ENCODE data around the gene PSMD5.
"Not testable (repeated sequence)": the region's sequence is repeated elsewhere in the genome, so short reads cannot be mapped to it uniquely, and the experiment has no call there.

The PSMD5 gene

DNA sequence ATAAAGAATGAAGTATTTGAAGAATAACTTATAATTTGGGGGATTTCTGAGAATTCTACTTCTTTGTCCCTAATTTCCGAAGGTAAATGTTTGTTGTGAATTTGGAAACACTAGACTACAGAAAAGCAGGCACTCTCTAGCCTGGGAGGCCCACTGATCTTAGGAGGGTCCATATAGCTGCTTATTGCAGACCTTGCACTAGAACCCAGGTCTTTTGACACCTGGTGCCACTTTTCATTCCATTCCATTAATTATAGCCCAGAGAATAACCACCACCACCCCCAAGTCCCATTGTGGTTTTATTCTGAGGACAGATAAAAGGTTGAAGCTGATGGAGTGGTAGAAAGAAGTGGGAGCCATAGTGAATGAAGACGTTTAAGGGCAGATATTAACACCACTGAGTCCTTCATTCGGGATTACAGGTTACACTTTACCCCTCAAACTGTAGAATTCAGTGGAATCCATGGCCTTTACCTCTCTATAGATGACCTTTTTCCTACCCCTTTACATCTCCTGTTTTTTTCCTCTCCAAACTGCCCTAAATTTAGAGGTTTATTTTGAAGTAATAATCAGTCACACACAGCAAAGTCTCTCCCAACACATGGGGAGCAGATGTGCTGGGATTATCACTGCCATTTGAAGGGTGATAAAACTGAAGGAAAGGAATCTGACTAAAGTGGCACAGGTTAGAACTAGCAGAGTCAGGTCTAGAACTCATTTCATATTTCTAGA, 12.0 kb upstream of the PSMD5 start:
- no peak for DNase-seq

DNA sequence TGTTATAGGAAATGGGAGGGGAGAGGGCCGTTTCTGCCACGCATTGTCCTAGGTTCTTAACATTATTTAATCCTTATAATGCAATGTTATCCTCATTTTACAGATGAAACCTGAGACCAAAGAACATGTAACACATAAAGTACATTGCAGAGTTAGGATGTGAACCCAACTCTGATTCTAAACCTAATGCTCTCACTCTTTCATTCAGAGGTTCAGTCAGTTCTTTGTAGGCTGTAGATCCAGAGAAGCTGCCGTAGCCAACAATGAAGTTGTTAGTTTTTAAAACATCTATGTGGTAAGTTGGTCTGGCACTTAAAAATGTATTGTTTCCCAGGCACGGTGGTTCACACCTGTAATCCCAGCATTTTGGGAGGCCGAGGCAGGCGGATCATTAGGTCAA, 10.5 kb upstream of the PSMD5 start:
- DNase-seq, result no peak

DNA sequence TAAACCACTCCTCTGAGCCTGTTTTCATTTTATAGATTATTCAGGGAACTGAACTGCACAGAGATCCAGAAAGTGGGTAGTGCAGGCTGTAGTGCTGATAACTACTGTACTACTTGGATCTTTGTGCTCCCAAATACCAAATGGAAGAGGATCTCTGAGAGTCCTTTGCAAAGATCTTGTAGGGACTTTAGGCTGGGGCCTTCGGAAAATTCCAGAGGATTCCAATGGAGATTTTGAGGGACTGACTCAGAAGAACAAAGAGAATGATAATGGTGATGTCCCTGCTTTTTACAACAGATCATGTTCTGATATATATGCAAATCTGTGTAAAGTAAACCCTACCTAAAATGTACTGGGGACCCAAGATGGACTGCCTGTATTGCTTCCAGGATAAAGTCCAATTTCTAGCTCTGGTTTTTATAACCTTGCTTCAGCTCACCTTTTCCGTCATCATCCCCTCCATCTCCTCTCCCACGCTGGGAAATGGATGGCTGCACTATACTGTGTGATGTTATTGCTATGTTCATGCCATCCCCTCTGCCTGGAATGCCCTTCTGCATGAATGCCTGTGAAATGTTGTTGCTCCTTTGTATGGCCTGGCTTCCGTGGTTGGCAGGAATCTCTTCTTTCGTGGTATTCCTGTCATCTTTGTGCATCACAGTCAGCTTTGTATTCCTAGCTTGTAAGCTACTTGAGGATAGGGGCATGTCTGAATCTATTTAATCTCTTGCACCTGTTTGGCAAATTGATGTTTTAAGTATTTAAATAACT, 9.7 kb upstream of the PSMD5 start:
- no peak for DNase-seq

DNA sequence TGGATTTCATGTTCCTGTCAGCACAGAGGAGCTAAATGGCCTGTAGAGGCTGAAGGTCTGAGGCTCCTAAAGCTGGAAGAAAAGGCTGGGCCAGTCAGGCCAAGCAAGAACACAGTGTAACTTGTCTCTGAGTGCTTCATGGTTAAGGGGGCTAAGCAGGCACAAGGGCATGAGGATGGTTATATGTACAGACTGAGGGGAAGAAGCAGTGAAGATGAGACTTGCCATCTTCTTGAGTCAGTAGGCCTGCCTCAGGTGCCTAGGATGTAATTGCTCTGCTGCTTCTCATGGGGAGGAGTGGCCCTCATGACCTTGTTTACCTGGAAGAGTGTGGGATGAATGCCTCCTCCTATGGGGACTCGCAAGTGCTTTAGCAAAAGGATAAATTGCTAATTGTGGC, 8.7 kb upstream of the PSMD5 start:
- DNase-seq, result no peak

DNA sequence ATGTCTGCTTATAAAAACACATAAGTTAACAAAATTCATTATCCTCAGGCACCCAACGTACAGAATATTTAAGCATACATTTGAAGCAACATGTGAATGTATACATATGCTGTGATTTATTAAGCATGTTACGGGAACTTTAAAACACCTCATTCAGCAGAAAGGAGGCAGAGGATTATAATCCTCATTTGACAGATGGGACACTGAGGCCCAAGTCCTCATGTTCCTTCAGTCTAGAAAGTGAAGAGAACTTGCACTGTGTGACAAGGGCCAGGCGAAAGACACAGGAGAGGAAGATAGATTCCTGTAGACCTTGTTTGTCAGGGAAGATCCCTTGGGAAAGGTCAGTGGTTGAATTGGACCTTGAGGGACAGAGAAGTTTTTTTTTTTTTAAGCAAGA, 7.6 kb upstream of the PSMD5 start:
- no peak for DNase-seq

DNA sequence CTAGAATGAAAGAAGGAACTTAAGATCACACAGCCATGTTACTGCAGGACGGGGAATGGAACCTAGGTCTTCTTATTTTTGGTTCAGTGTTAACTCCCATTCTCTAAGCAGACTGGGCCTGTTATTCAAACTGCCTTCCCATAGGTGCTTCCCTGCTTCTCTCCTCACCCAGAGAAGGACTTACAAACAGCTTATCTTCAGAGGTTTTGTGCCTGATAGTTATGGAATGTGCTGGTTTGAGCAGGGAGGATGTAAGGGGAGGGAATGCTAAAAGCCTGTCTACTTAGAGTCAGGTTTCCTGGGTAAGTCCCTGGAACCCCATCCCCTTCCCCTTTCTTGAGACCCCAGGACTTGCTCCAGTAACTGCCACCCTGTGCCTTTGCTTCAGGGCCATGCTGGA, 4.2 kb upstream of the PSMD5 start:
- DNase-seq, result no peak

DNA sequence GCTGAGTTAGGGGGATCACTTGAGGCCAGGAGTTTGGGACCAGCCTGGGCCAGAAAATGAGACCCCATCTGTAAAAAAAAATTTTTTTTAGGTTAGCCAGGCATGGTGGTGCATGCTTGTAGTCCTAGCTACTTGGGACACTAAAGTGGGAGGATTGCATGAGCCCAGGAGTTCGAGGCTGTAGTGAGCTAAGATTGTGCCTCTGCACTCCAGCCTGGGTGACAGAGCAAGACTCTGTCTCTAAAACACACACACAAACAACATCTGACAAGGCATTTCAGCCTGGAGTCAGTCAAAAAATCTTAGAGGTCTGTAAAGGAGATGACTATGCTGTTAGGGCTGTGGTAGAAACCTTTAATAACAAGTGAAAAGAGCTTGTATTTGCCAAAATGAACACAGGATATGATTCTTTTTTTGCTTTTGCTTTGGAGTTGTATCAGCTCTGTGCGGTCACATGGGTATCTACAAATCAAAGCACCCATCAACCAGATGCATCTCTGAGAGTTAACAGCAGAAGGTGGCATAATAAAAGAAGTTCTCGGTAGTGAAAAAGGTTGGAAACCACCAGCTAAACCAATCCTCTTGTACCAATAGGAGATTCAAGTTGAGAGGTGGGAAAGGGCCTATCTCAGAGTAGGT, 3.6 kb upstream of the PSMD5 start:
- no peak for DNase-seq

DNA sequence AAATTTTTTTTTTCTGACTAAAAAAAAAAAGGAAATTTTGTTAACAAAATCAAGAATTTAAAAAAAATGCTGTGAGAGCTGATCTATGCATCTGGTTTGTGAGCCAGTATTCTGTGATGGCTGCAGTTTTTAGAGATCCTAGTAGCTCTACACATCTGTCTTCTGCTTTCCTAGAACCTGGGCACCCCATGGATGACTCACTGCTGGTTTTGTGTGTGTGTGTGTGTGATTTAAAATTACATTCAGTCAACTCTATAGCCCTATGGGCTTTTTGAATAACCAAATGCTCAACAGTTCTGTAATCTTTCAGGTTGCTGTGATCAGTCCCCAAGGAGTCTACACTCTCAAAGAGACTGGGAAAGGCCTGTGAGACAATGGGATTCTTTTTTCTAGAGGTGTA, 2.5 kb upstream of the PSMD5 start:
- DNase-seq, result no peak

DNA sequence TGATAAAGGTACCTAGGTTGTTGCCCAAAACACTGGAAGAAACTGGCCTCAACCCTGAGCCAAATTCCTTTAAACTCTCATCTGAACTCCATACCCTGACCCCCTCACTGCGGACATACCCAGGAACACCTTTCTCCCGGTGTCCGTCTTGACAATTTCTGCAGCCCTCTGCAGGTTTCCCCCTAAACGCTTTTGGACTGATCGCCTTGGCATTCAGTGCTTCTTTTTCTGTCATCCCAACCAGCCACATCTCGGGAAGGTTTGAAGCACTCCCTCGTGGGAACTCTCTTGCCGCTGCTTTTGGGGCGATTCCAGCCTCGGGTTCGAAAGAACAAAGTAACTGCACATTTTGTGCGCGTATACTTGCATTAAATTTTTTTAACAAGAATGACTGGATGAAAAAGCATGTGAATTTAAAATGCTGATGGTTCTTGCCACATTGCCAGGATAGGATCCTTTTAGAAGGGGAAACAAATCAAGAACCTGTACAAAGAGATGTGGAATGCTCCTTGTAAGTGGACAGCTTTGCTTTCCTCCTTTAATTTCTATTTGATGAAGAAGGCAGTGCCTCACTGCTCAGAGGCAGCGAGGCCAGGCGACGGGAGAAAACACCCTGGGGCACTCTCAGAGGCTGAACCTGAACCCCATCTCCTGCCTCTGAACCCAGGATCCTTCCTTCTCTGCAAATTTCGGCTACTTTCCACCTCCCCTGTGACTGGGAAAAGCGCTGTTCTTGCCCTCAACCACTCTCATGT, 615 bp downstream of the PSMD5 start:
- peak; percentile 12 for DNase-seq

DNA sequence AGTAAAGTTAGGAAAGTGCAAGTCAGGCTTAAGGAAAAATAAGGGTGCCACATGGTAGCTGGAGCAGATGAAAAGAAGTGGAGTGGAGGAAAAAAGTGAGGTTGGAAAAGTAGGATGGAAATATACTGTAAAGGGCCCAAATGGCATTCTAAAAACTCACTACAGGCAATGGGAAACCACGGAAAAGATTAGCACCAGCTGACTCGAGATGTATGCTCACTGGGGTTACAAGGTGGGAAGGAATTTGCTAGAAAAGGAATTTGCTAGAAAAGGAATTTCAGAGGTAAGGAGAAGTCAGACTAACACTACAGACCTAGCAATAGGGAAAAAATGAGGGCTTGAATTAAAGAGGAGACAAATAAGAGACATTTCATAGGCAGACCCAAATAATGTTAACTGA, 3.6 kb downstream of the PSMD5 start:
- no peak for DNase-seq

DNA sequence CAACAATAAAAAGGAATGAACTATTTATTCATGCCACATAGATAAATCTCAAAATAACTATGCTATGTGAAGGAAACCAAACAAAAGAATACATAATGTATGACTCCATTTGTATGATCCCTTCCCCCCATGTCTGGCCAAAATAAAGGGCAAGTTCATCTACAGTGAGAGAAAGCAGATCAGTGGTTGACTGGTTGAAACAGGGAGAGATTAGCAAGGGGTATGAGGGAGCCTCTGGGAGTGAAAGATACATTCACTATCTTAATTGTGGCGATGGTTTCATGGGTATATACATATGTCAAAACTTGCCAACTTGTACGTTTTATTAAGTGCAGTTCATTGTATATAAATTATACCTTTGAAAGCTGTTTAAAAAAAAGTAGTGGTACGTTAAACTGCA, 4.8 kb downstream of the PSMD5 start:
- no peak for DNase-seq

DNA sequence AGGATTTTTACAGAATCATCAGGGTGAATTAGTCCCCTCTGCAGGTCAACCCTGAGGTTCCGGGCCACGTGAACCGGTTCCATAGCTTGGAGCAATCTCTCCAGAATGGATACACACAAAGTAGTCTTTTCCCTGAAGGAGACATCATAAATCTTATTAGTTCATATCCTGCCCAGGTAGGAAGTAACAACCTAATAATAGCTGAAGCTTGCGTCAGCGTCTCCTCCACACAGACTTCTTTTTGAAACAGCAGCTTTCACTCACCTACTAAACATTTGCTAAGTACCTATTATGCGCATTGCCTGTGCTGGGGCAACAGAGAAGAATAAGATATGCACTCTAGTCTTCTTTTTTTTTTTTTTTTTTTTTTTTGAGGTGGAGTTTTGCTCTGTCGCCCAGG, 9.4 kb downstream of the PSMD5 start:
- no peak for DNase-seq

DNA sequence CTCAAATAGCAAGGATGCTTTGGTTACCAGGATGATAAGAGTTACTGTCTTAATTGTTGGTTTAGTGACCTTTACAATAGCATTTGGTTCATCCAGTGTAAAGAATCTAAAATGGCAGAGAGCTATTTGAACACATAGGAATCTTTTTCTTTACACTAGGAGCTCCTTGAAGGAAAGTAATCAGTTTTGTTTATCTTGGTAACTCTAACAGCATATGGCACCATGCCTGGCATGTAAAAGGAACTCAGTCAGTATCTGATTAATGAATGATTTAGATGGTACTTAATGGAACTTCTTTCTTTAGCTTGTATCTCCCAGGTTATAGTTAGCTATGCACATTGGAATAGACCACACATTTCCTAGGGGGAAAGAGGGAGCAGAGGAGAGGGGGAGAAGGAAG, 9.9 kb downstream of the PSMD5 start:
- DNase-seq, result no peak

DNA sequence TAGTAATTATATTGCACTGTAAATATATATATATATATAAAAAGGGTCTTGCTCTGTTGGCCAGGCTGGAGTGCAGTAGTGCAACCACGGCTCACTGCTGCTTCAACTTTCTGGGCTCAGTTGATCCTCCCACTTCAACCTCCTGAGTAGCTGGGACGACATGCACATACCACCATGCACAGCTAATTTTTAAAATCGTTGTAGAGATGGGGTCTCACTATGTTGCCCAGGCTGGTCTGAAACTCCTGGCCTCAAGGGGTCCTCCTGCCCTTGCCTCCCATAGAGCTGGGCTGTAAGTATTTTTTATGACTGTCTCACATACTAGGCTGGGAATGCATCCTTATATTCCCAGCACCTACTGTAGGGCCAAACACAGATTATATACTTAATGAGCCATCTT, 11.9 kb downstream of the PSMD5 start:
- no peak for DNase-seq

DNA sequence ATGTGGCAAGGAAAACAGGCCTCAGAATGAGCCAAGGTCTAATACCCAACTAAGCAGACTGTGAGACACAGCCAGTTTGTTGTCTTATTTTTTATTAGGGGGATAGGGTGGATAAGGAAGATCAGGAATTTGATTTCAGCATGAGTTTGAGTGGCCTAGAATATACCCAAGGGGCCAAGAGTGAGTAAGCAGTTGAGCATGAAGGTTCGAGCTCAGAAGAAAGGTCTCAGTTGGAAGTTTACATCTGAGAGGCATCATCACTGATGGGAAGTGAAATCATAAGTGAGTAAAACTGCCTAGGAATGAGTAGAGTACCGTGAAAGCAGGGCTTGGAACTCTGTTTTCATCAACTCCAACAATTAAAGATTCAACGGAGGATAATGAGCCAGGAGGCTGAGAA, 12.6 kb downstream of the PSMD5 start:
- DNase-seq, result no peak

DNA sequence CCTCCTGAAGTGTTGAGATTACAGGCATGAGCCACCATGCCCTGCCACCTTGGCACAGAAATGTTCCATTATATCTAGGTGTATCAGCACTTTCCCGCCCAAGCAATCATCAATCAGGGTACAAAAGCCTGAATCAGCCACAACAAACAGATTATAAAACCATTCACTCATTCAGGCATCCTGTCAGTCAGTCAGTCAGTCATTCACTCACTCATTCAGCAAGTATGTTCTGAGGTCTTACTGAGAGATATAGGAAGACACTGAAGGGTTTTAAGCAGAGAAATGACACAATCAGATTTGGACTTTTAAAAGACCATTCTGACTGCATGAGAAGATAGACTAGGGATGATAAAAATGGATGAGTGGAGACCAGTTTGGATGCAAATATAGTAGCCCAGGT, 13.1 kb downstream of the PSMD5 start:
- no peak for DNase-seq

DNA sequence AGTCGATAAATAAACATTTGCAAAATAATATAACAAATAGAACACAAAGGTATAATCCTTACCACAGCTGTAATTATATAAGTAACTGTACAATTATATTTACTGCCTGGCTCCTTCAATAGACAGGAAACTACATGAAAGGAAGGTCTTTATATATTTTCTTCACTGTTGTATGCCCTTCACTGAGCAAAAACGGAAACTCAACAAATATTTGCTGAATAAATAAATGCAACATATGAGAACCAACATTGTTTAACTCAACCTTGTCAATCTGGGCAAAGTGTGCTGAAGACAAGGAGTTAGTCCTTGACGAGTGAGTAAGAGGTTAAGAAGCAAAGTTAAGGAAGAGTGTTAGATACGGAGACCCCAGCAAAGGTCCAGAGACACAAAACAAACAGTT, 22.6 kb downstream of the PSMD5 start:
- DNase-seq, result no peak

DNA sequence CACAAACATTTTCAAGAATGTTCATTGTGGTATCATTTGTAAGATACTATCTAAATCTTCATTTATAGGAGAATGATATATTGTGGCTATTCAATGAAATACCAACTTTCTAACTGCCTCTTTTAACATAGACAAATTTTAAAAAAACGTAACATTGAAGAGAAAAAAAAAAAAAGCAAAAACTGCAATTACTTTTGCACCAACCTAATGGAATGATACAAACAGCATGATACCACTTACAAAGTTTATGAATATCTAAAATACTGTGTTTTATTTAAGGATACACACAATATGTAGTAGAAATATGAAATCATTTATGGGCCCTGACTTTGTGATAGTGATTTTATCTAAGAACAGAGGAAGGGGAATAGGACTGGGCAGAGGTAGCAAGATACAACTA, 24.1 kb downstream of the PSMD5 start:
- no peak for DNase-seq

DNA sequence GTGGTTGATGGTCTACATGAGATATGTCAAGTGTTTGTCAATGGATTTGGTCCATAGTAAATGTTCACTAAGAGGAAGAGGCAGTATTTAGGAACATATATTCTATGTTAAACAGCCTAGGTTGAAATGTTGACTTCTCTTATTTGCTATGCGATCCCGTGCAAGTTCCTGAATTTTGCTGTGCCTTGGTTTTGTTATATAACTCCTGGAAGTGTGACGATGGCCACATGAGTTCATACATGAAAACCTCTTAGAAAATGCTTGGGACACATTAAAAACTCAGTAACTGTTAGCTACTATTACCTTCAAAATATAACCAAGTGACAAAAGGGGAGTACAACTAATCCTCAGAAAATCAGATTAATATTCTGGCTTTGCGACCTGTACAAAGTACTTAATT, 27.6 kb downstream of the PSMD5 start:
- no peak for DNase-seq

DNA sequence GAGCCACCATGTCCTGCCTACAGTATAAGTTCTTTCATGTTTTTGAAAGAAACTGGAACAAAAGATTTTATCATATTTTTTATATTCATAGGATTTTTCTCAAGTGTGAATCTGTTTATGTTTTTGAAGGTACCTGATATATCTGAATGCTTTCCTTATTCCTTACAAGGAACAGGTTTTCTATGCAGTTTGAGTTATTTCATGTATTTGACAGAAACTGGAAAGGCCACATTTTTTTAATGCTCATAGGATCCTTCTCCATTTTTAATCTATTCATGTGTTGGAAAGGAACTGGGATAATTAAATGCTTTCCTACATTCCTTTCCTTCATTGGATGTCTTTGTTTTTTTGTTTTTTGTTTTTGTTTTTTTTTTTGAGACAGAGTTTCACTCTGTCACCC, 33.8 kb downstream of the PSMD5 start:
- no peak for DNase-seq

DNA sequence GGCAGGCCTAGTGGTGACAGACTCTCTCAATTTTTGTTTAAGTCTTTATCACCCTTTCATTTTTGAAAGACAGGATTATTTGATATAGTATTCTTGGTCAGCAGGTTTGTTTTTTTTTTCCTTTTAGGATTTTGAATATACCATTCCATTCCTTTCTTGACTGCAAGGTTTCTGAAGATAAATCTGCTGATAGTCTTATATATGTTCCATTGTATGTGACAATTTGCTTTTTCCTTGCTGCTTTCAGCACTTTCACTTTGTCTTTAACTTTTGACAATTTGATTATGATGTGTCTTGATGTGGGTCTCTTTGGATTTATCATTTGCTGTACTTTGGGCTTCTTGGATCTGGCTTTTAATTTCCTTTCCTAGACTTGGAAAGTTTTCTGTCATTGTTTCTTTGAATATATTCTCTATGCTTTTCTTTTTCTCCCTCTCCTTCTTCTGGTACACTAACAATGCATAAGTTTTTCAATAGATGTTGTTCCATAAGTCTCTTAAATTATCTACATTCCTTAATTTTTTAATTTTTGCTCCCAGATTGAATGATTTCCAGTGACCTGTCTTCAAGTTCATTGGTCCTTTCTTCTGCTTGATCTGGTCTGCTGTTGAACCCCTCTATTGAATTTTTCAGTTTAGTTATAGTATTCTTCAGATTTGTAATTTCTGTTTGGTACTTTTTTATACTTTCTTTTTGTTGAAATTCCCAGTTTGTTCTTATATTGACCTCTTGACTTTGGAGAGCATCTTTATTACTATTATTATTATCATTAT, 34.9 kb downstream of the PSMD5 start:
- no peak for DNase-seq

DNA sequence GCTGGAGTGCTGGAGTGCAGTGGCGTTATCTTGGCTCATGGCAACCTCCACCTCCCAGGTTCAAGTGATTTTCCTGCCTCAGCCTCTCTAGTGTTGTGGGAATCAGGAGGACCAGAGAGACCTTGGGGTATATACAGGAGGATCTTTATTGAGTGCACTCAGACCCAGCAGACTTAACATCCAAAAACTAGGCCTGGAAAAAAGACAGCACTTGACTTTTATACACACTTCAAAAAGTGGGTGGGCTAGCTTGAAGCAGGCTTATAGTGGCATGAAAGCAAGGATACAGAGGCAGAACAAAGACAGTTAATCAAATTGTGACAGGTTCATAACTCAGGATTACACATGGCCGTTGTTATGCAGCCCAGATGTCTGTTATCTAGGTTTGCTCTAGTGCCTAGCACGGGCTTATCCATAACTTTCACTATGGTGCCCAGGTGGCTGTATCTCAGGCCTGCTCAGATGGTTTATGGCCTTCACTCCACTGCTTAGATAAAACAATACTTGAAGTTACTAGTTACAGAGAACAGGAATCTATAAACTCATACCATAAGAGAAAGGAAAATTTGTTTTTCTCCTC, 37.8 kb downstream of the PSMD5 start:
- DNase-seq, result not testable (repeated sequence)
